IMR-90 (cell line): ENCODE results near the gene SMC1A. TPM values are rescaled to one million over a fixed set of nuclear protein-coding genes. Genes with fewer than 3 reads are reported as not detected.

Experiments
- ATAC-seq: fragments of 200-7000 bp; cut with Tn5 transposase; 2 replicates; pipeline ENCODE4 v1.9.1; 2020; ENCODE audit warnings: low read depth, mild to moderate bottlenecking, moderate library complexity
- BruUV-seq: library from RNA; stranded (reverse); fragments of 400-500 nt; replicated peaks from 2 replicates; lab custom pipeline; 2021; lab: Mats Ljungman, UMichigan
- CTCF ChIA-PET: fragments of 300-600 bp; formaldehyde crosslinking; extraction: SDS; loops from one replicate; lab custom pipeline; 2021; ENCODE audit warnings: antibody characterized with exemption; lab: Yijun Ruan, JAX
- POLR2A ChIA-PET: fragments of 300-600 bp; sonication (Branson Sonifier 250); formaldehyde crosslinking; loops from one replicate; lab custom pipeline; 2022; ENCODE audit warnings: antibody characterized with exemption; ENCODE audit not compliant: unreplicated experiment; lab: Charles Lee
- DNase-seq: peaks from one replicate; pipeline ENCODE4 v3.0.0; 2013
- H2AFZ ChIP-seq: replicated peaks from 2 replicates; pipeline ENCODE3; 2013; ENCODE audit warnings: low read length, mild to moderate bottlenecking; ENCODE audit not compliant: poor library complexity
- H2AK5ac ChIP-seq: 2 replicates; pipeline ENCODE4 v1.6.1; 2013; ENCODE audit warnings: low read depth, low read length, inconsistent platforms
- H2AK9ac ChIP-seq: replicated peaks from 2 replicates; pipeline ENCODE3; 2013; ENCODE audit warnings: mild to moderate bottlenecking, low read depth, low read length, moderate library complexity; ENCODE audit not compliant: poor library complexity
- H2BK120ac ChIP-seq: 2 replicates; pipeline ENCODE4 v1.6.1; 2013; ENCODE audit warnings: low read depth, low read length, inconsistent platforms
- H2BK15ac ChIP-seq: 3 replicates; pipeline ENCODE4 v1.6.1; 2013; ENCODE audit warnings: low read depth, low read length, inconsistent platforms
- H2BK20ac ChIP-seq: 2 replicates; pipeline ENCODE4 v1.6.1; 2013; ENCODE audit warnings: low read depth, mild to moderate bottlenecking, inconsistent platforms, low read length, moderate library complexity
- H2BK5ac ChIP-seq: 2 replicates; pipeline ENCODE4 v1.6.1; 2013; ENCODE audit warnings: mild to moderate bottlenecking, low read depth, low read length, inconsistent platforms; ENCODE audit not compliant: poor library complexity, severe bottlenecking
- H3K14ac ChIP-seq: replicated peaks from 2 replicates; pipeline ENCODE4 v1.6.1; 2013; ENCODE audit warnings: low read depth, low read length, inconsistent platforms
- H3K18ac ChIP-seq: 2 replicates; pipeline ENCODE4 v1.6.1; 2013; ENCODE audit warnings: low read depth, low read length, control low read depth
- H3K23ac ChIP-seq: 2 replicates; pipeline ENCODE4 v1.6.1; 2013; ENCODE audit warnings: low read depth, low read length, inconsistent platforms
- H3K27ac ChIP-seq: 2 replicates; pipeline ENCODE4 v1.5.1; 2013; ENCODE audit warnings: mild to moderate bottlenecking, control low read depth, low read length; ENCODE audit not compliant: insufficient read depth
- H3K27me3 ChIP-seq: 2 replicates; pipeline ENCODE4 v1.6.1; 2013; ENCODE audit warnings: low read length; ENCODE audit not compliant: control insufficient read depth, insufficient read depth
- H3K36me3 ChIP-seq: 2 replicates; pipeline ENCODE4 v1.6.1; 2013; ENCODE audit warnings: low read length, mixed read lengths; ENCODE audit not compliant: control insufficient read depth, insufficient read depth
- H3K4ac ChIP-seq: 2 replicates; pipeline ENCODE4 v1.6.1; 2013; ENCODE audit warnings: low read depth, low read length, inconsistent platforms
- H3K4me1 ChIP-seq: 2 replicates; pipeline ENCODE4 v1.6.1; 2013; ENCODE audit warnings: low read length, mixed read lengths; ENCODE audit not compliant: control insufficient read depth, insufficient read depth
- H3K4me2 ChIP-seq: 2 replicates; pipeline ENCODE4 v1.6.1; 2013; ENCODE audit warnings: low read depth, mild to moderate bottlenecking, control low read depth, low read length, moderate library complexity
- H3K4me3 ChIP-seq: 2 replicates; pipeline ENCODE4 v1.5.1; 2013; ENCODE audit warnings: low read depth, mild to moderate bottlenecking, control low read depth, low read length, moderate library complexity; ENCODE audit not compliant: insufficient read depth
- H3K56ac ChIP-seq: 2 replicates; pipeline ENCODE4 v1.6.1; 2013; ENCODE audit warnings: low read length, inconsistent platforms; ENCODE audit not compliant: insufficient read depth; ENCODE audit errors: extremely low read depth
- H3K79me1 ChIP-seq, 2 experiments: 2 replicates each; pipeline ENCODE4 v1.6.1; 2013; ENCODE audit warnings: low read length in 2 of 2, inconsistent platforms in 1 of 2, low read depth in 1 of 2
- H3K9ac ChIP-seq: 2 replicates; pipeline ENCODE4 v1.6.1; 2013; ENCODE audit warnings: low read depth, low read length, control low read depth
- H3K9me1 ChIP-seq: 2 replicates; pipeline ENCODE4 v1.6.1; 2013; ENCODE audit warnings: low read length, inconsistent platforms; ENCODE audit not compliant: insufficient read depth
- H3K9me3 ChIP-seq: 2 replicates; pipeline ENCODE4 v1.6.1; 2013; ENCODE audit warnings: low read length; ENCODE audit not compliant: control insufficient read depth, insufficient read depth
- H4K20me1 ChIP-seq: 2 replicates; pipeline ENCODE4 v1.6.1; 2013; ENCODE audit warnings: low read length, inconsistent platforms; ENCODE audit not compliant: insufficient read depth
- H4K5ac ChIP-seq: 2 replicates; pipeline ENCODE4 v1.6.1; 2013; ENCODE audit warnings: mild to moderate bottlenecking, low read depth, low read length, control low read depth
- H4K8ac ChIP-seq, 2 experiments: 2 replicates each; pipeline ENCODE4 v1.6.1; 2013; ENCODE audit warnings: low read depth in 2 of 2, low read length in 2 of 2, control low read depth in 1 of 2, inconsistent platforms in 1 of 2
- H4K91ac ChIP-seq: 2 replicates; pipeline ENCODE4 v1.6.1; 2013; ENCODE audit warnings: low read depth, low read length, inconsistent platforms; ENCODE audit not compliant: insufficient read depth
- CEBPB ChIP-seq: IDR thresholded peaks from 2 replicates; pipeline ENCODE4 v1.6.1; 2012; ENCODE audit warnings: low read depth, low read length, improper control_type of control experiment
- CHD1 ChIP-seq: IDR thresholded peaks from 2 replicates; pipeline ENCODE4 v1.6.1; 2012; ENCODE audit warnings: low read depth, low read length, improper control_type of control experiment
- MAZ ChIP-seq: IDR thresholded peaks from 2 replicates; pipeline ENCODE4 v1.6.1; 2012; ENCODE audit warnings: low read depth, mild to moderate bottlenecking, low read length, improper control_type of control experiment, moderate library complexity, borderline replicate concordance
- SMC3 ChIP-seq: fragments of 150-350 bp; IDR thresholded peaks from 2 replicates; pipeline ENCODE4 v1.6.1; 2016; ENCODE audit warnings: low read depth, mild to moderate bottlenecking, antibody characterized with exemption, low read length, moderate library complexity
- WGBS, 2 experiments: methylation state at CpG; one replicate each; pipeline versions ENCODE4 v1.1.5 to v1.1.7; 2013; ENCODE audit warnings: missing lambda C conversion rate in 2 of 2; ENCODE audit not compliant: insufficient read length in 1 of 2; ENCODE audit errors: extremely low coverage in 2 of 2; 5-methylcytosine and 5-hydroxymethylcytosine counted together
- dilution Hi-C: fragments of 300-500 bp; cut with HindIII; formaldehyde crosslinking; loops from one replicate; pipeline ENCODE4 v1.14.3; 2018; ENCODE audit warnings: low sequenced_read_pairs; ENCODE audit not compliant: unreplicated experiment
- in situ Hi-C: fragments of 300-500 bp; cut with MboI; formaldehyde crosslinking; loops from 3 replicates; pipeline ENCODE4 v1.14.3; 2019; ENCODE audit warnings: low sequenced_read_pairs, inconsistent platforms, mixed read lengths
- intact Hi-C: fragments of 100-400 bp; cut with micrococcal nuclease; formaldehyde crosslinking; loops from 2 replicates; pipeline ENCODE4 v1.10.0; 2022
- polyA plus RNA-seq, 3 experiments: library from polyadenylated mRNA; depleted of rRNA; stranded (reverse); fragments of >200 nt; gene quantifications; 2 replicates each; pipeline ENCODE4 v1.2.3, GENCODE V29; 2012; ENCODE audit warnings: low replicate concordance in 1 of 3
- total RNA-seq: library from RNA; depleted of rRNA; stranded (reverse); fragments of >200 nt; gene quantifications from 2 replicates; pipeline ENCODE4 v1.2.3, GENCODE V29; 2012

SMC1A gene
- total and polyA plus RNA-seq, 2 of the 4 experiments (the other 2 are of a cell fraction) = 35.8 to 41.0 TPM

DNA sequence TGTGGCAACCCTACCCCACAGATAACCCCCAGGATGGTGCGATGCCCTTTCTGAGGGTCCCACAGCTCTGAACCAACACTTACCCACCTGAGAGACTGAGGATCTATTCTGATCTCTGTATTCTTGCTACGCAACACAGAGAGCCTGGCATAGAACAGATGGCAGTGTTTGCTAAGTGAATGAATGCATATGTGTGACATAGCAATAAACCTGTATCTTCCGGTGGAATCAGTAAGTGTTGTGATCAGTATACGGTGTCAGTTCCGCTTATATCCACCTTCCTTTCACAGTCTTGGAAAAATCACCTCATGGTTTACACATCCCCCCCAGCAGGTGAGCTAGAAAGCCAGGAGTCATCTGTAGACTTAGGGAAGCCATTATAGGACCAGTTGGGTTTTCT lies 17.6 kb upstream of the SMC1A start:
- Histone ChIP-seq H3K36me3 (no peaks in the 10 kb centered on the region), H3K4me3 (no peak overlapping the region), H2AFZ (peak overlapping the region; percentile 90), H4K8ac (peak overlapping the region; percentile 69 to 93; a peak in 1 of 4 replicates), H3K9ac (no peak overlapping the region), H3K14ac (no peak overlapping the region), H2BK15ac (no peak overlapping the region), H2BK5ac (no peak overlapping the region), H3K4me2 (peak overlapping the region; percentile 64; the same call in 1 of the 2 replicates), H4K20me1 (no peaks in the 10 kb centered on the region), H3K4me1 (peaks cover 4% of the 10 kb centered on the region; the same call in 1 of the 2 replicates), H3K4ac (peak overlapping the region; percentile 67; the same call in 1 of the 2 replicates), H3K27ac (no peak overlapping the region), H2AK9ac (no peak overlapping the region), H3K18ac (no peak overlapping the region), H3K23ac (no peak overlapping the region; the same call in 1 of the 2 replicates), H3K79me1 (no peaks in the 10 kb centered on the region), H3K56ac (0 out of 2 replicates have a peak overlapping the region, but pooled peaks have one; percentile 24), H2AK5ac (no peak overlapping the region), H2BK120ac (peak overlapping the region; percentile 85; the same call in 1 of the 2 replicates), H3K27me3 (peaks cover 16% of the 10 kb centered on the region), H4K91ac (peak overlapping the region; percentile 32; the same call in 1 of the 2 replicates), H3K9me1 (no peaks in the 10 kb centered on the region; the same call in 1 of the 2 replicates), H4K5ac (no peak overlapping the region; the same call in 1 of the 2 replicates), H2BK20ac (no peak overlapping the region), H3K9me3 (no peaks in the 10 kb centered on the region)
- dilution Hi-C loops = no loop called here
- CTCF ChIA-PET = interaction anchor here (0.6 kb wide), 1 partner anchor 459 kb away, joined by 3 read pairs; no protein-coding TSS in a partner anchor
- DNase-seq (no peak), ATAC-seq (no peak)
- no peak for TF ChIP-seq SMC3
- TF ChIP-seq MAZ = no peak
- no peak for TF ChIP-seq CHD1
- no peak for TF ChIP-seq CEBPB
- POLR2A ChIA-PET = no interaction called here
- in situ Hi-C loops = loop anchor here (10.0 kb wide), 1 partner anchor 55 kb away; no protein-coding TSS in a partner anchor
- no CpG with 5 or more reads among the region's 5 CpGs for WGBS, 2 experiments
- BruUV-seq = no TSS peak
- intact Hi-C loops = no loop called here
